ENCODE results near the gene CFLAR. TPM values are rescaled to one million over a fixed set of nuclear protein-coding genes. Genes with fewer than 3 reads are reported as not detected.

Gene CFLAR
- total RNA-seq, 1 experiment from 2014 or later, result 7.6 TPM

DNA sequence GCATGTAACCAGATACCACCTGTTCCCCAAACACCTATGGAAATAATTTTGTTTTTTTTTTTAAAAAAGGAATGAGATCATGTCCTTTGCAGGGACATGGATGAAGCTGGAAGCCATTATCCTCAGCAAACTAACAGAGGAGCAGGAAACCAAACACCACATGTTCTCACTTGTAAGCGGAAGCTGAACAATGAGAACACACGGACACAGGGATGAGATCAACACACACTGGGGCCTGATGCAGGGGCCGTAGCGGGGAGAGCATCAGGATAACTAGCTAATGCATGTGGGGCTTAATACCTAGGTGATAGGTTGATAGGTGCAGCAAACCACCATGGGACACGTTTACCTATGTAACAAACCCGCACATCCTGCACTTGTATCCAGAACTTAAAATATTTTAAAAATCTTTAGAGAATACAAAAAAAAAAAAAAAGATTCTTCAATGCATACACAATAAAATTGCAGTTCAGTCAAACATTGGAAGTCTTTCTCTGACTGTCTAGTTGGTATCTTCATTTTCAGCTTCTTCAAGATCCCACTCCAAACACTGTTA lies 55.4 kb downstream of the CFLAR start:
- no peak overlapping the region for H3K14ac ChIP-seq (ENCODE audit: insufficient read depth, low read length)
- H2BK12ac ChIP-seq (ENCODE audit: insufficient read length, low read depth, low read length), result no peak overlapping the region
- no peak overlapping the region for H2BK20ac ChIP-seq (ENCODE audit: low read depth, low read length, poor library complexity, severe bottlenecking)
- H3K4me1 Mint-ChIP-seq, result peaks cover 13 to 16% of the 10 kb centered on the region in 2 experiments
- no peak overlapping the region for H2AFZ ChIP-seq (ENCODE audit: low read length)
- DNase-seq, result no peak
- no peak overlapping the region for H3K18ac ChIP-seq (ENCODE audit: insufficient read length, low read depth, low read length)
- TF ChIP-seq, protein P1, sequence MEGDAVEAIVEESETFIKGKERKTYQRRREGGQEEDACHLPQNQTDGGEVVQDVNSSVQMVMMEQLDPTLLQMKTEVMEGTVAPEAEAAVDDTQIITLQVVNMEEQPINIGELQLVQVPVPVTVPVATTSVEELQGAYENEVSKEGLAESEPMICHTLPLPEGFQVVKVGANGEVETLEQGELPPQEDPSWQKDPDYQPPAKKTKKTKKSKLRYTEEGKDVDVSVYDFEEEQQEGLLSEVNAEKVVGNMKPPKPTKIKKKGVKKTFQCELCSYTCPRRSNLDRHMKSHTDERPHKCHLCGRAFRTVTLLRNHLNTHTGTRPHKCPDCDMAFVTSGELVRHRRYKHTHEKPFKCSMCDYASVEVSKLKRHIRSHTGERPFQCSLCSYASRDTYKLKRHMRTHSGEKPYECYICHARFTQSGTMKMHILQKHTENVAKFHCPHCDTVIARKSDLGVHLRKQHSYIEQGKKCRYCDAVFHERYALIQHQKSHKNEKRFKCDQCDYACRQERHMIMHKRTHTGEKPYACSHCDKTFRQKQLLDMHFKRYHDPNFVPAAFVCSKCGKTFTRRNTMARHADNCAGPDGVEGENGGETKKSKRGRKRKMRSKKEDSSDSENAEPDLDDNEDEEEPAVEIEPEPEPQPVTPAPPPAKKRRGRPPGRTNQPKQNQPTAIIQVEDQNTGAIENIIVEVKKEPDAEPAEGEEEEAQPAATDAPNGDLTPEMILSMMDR (conservative IDR thresholded peaks at IDR 0.05), result no peak
- no peak overlapping the region for H3K27ac ChIP-seq (ENCODE audit: insufficient read length, low read depth, low read length)
- no peak overlapping the region for H4K8ac ChIP-seq (replicated peaks; ENCODE audit: insufficient read length, low read depth, low read length)
- H3K4ac ChIP-seq (ENCODE audit: low read depth, low read length), result no peak overlapping the region
- H3K79me2 ChIP-seq (ENCODE audit: insufficient read depth, low read length), result no peaks in the 10 kb centered on the region
- H3K23ac ChIP-seq (ENCODE audit: insufficient read length, low read depth, low read length), result no peak overlapping the region
- H4K91ac ChIP-seq (ENCODE audit: insufficient read length, low read depth, low read length), result no peak overlapping the region
- H2BK5ac ChIP-seq (ENCODE audit: insufficient read length, low read length), result no peak overlapping the region
- no peak overlapping the region for H3K4me2 ChIP-seq (ENCODE audit: insufficient read depth, insufficient read length, low read length)
- H3K4me1 ChIP-seq (ENCODE audit: insufficient read depth, low read length), result peaks cover 4% of the 10 kb centered on the region; the same call in 1 of the 2 replicates
- no peak overlapping the region for H3T11ph ChIP-seq (ENCODE audit: low read length)
- H2BK15ac ChIP-seq (ENCODE audit: low read depth, low read length), result no peak overlapping the region
- no peaks in the 10 kb centered on the region; the same call in 1 of the 2 replicates for H3K27me3 Mint-ChIP-seq (ENCODE audit: low read depth)
- H3K27me3 ChIP-seq (ENCODE audit: insufficient read depth, low read length), result no peaks in the 10 kb centered on the region
- H3K9me3 ChIP-seq (ENCODE audit: control insufficient read depth, low read depth, low read length), result no peaks in the 10 kb centered on the region
- peaks cover 0 to 15% (median 3%) of the 10 kb centered on the region in 3 experiments; a peak in 4 of 7 replicates for H3K36me3 Mint-ChIP-seq (ENCODE audit: insufficient read depth in 1 of 3, low read depth in 3 of 3)
- no peak overlapping the region for H3K56ac ChIP-seq (ENCODE audit: insufficient read length, low read depth, low read length)
- no peak overlapping the region for H3K27ac Mint-ChIP-seq
- no peak overlapping the region for H4K5ac ChIP-seq (ENCODE audit: insufficient read length, low read depth, low read length)
- H2AK5ac ChIP-seq (ENCODE audit: insufficient read length, low read length), result no peak overlapping the region
- H3K4me3 Mint-ChIP-seq, result no peak overlapping the region
- no peaks in the 10 kb centered on the region for H3K23me2 ChIP-seq (ENCODE audit: insufficient read length, low read depth, low read length, poor library complexity, severe bottlenecking)
- H3K9me3 Mint-ChIP-seq, result peaks cover 3 to 19% of the 10 kb centered on the region in 2 experiments; a peak in 3 of 5 replicates
- no peaks in the 10 kb centered on the region for H3K79me1 ChIP-seq (ENCODE audit: insufficient read depth, low read depth, low read length, poor library complexity, severe bottlenecking)
- H3K9ac ChIP-seq (ENCODE audit: extremely low read depth, insufficient read length, low read length), result no peak overlapping the region
- no CpG with 5 or more reads among the region's 6 CpGs for WGBS (ENCODE audit: extremely low coverage, insufficient read length, low lambda C conversion rate)
- H4K20me1 ChIP-seq (ENCODE audit: control insufficient read depth, insufficient read depth, insufficient read length), result no peaks in the 10 kb centered on the region
- no peak overlapping the region for H2BK120ac ChIP-seq (ENCODE audit: low read depth, low read length, poor library complexity, severe bottlenecking)

All from H9 (cell line).